ENCODE results near the gene PLCD4.

Gene PLCD4

DNA sequence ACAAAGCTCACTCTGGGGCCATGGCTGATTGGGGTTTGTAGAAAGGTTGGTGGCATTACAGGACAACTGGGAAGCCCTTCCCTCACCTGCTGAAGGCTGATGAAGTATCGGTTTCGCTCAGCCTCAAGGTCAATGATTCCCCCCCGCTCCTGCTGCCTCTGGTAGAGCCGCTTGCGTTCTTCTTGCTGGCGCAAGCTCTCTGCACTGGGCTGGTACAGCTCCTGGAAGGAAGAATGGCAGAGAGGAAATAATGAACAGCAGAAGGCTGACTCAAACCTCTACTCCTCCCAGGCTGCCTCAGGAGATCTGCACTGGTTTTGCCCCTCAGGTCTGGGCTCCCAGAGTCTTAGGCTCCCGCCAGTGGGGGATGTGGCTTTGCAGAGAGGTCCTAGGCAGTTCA, 57.0 kb downstream of the PLCD4 start:
- no peak for DNase-seq (ENCODE audit: low read depth in 2 of 2)

DNA sequence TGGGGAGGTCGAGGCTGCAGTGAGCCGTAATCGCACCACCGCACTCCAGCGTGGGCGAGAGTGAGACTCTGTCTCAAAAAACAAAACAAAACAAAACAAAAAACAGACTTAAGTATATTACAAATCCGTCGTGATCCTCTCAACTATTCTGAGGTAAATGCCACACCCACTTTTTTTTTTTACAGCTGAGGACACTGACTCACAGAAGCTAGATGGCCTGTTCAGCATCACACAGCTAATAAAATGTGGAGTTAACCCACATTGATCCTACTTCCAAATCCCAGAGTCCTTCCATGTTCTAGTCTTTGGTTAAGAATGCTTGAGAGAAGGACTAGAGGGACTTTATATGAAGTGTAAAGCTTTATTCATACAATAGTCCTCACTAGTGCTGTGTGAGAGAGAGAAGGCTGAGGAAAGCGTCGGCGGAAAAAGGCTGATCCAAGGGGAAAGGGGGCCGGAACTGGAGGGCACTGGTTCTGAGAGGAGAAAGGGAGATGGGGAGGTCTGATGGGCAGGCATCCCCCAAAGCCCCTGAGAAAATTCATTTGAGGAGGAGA, 63.5 kb downstream of the PLCD4 start:
- DNase-seq (ENCODE audit: low read depth in 2 of 2) = no peak

DNA sequence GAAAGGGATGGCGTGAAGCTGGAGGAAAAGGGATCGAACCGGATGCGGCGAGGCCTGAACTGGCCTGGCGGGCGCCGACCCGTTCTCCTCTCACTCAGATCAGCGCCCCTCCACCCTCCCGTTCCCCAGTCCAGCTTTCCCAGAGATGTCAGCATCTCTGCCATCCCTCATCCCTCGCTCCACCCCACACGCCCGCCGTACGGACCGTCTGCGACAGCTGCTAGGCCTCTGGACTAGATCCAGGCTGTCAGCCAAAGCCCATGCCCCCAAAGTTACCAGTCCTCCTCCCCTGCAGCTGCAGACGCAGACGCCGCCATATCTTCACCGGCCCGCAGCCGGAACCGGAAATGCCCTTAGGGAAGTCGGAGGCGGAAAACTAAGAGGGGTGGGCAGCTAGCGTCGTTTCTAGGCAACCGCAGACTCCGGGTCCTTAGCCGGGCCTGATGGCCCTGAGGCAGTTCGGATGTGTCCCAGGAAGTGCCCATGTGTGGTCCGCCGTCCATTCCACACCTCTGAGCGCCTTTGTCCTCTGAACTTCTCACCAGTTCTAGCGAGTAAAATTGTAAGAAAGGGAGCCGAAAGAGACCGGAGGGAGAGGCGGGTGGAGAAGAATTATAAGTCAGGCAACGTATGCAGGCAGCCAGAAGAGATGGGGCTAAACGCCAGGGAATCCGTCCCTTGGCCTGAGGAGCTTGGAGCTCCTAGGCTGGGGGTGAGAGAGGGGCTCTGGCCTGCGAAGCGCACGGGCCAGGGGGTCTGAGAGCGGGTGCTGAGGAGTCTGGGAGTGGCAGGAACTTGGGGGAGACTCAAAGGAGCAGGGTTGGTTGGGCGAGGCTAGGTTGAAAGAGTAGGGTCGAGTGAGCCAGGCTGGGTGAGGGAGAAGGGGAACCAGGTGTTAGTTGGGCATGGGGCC, 64.2 kb downstream of the PLCD4 start, which contains the start of the genes RNF25 and STK36:
RNF25 (minus strand) TSS at position 349 of the 913 bp plus-strand sequence; CDS start at position 317, 32 bp downstream.
STK36 (plus strand) TSS at position 433 of the 913 bp plus-strand sequence. CDS start 744 bp downstream, outside the sequence.
- peak; percentile 64 for DNase-seq (ENCODE audit: low read depth in 2 of 2)

DNA sequence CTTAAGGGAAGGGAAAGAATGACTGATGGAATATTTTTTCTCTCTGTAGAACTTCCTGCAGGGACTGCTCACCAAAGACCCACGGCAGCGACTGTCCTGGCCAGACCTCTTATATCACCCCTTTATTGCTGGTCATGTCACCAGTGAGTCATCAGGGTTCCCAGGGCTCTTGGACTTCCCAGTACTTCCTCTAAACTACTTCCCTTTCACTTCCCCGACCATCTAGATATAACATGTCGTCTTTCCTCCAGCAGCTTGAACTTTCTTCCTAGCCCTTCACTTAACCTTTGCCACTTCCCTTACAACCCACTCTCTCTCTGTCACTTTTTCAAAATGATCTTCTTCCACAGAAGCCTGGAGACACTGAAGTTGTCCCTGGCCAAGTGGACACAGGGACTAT, 71.4 kb downstream of the PLCD4 start:
- no peak for DNase-seq (ENCODE audit: low read depth in 2 of 2)

DNA sequence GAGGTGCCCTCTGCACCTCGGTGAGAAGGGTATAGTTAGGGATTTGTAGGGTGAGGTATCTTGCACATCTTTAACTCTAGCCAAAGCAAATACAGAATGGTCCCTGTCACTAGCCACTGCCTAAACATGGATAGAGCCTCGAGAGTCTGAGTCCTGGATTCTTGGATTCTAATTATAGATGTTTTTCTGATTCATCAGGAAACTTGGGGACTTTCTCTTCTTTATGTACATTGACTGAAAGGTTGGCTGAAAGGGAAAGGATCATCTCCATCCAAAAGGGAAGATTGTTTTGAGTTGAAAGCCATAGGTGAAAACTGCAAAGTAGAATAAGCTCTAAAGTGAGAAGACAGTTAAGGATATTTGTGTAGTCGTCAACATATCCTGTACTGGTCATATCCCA, 72.4 kb downstream of the PLCD4 start:
- no peak for DNase-seq (ENCODE audit: low read depth in 2 of 2)
